ENCODE results near the gene LRP1.
A peak's percentile ranks its signal among the peaks of the same experiment; 100 is the strongest.

The LRP1 gene

DNA sequence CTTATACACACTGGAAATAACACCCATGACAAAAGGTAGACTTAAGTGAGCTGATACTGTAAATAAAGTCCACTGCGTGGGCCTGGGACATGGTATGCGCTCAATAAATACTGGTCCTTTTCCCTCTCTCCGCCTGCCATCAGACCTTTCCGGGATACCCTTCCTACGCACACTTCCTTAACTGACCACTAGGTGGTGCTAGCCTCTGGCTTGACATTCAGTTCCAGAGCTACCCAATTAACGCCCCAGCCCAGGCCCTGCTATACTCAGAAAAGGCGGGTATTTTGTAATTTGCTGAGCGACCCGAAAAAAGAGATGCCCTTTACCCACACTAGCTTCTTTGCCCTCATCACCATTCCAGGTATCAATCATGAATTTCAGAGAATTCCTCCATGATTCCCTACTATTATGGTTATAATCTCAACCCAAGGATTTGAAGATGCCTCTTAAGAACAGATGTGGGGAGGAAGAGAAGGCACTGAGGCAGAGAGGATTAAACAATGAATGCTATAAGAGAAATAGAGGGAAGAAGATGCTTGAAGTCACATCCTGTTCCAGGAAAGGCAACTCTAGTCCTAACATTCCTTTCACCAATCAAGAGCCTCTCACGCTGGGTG lies 3.9 kb upstream of the LRP1 start:
- TF ChIP-seq, protein P1, sequence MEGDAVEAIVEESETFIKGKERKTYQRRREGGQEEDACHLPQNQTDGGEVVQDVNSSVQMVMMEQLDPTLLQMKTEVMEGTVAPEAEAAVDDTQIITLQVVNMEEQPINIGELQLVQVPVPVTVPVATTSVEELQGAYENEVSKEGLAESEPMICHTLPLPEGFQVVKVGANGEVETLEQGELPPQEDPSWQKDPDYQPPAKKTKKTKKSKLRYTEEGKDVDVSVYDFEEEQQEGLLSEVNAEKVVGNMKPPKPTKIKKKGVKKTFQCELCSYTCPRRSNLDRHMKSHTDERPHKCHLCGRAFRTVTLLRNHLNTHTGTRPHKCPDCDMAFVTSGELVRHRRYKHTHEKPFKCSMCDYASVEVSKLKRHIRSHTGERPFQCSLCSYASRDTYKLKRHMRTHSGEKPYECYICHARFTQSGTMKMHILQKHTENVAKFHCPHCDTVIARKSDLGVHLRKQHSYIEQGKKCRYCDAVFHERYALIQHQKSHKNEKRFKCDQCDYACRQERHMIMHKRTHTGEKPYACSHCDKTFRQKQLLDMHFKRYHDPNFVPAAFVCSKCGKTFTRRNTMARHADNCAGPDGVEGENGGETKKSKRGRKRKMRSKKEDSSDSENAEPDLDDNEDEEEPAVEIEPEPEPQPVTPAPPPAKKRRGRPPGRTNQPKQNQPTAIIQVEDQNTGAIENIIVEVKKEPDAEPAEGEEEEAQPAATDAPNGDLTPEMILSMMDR (conservative IDR thresholded peaks at IDR 0.05): peak; percentile 98
- TF ChIP-seq ZFX (IDR thresholded peaks at IDR 0.05): no peak
- no peak overlapping the region for H3K27ac ChIP-seq

- TF ChIP-seq, protein P1 (conservative IDR thresholded peaks at IDR 0.05): no peak
- no peak for TF ChIP-seq ZFX (IDR thresholded peaks at IDR 0.05)
- no peak overlapping the region for H3K27ac ChIP-seq
These were observed 2.2 kb upstream of the LRP1 start for GRCh38 chr12:57126061-57126460.

- H3K27ac ChIP-seq: no peak overlapping the region
- TF ChIP-seq, protein P1 (conservative IDR thresholded peaks at IDR 0.05): no peak
- no peak for TF ChIP-seq ZFX (IDR thresholded peaks at IDR 0.05)
These were observed 1.7 kb upstream of the LRP1 start for GRCh38 chr12:57126561-57126960.

- peak overlapping the region; percentile 74 for H3K27ac ChIP-seq
- TF ChIP-seq ZFX (IDR thresholded peaks at IDR 0.05): no peak
- TF ChIP-seq, protein P1 (conservative IDR thresholded peaks at IDR 0.05): no peak; the same call in 1 of the 2 replicates
These were observed 1.1 kb upstream of the LRP1 start for GRCh38 chr12:57127101-57127725.

DNA sequence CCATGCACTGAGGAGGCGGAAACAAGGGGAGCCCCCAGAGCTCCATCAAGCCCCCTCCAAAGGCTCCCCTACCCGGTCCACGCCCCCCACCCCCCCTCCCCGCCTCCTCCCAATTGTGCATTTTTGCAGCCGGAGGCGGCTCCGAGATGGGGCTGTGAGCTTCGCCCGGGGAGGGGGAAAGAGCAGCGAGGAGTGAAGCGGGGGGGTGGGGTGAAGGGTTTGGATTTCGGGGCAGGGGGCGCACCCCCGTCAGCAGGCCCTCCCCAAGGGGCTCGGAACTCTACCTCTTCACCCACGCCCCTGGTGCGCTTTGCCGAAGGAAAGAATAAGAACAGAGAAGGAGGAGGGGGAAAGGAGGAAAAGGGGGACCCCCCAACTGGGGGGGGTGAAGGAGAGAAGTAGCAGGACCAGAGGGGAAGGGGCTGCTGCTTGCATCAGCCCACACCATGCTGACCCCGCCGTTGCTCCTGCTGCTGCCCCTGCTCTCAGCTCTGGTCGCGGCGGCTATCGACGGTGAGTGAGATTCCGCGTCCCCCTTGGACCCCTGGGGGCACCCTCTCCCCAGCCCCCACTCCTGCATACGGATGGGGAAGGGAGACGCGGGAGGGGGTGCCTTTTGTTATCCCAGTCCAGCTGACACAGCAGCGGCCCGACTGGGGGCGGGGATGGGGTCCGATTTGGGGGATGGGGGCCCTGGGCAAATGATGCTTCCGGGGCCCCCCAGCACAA lies 400 bp downstream of the LRP1 start:
- peak overlapping the region; percentile 74 for H3K27ac ChIP-seq
- TF ChIP-seq ZFX (IDR thresholded peaks at IDR 0.05): no peak
- TF ChIP-seq, protein P1 (conservative IDR thresholded peaks at IDR 0.05): no peak

DNA sequence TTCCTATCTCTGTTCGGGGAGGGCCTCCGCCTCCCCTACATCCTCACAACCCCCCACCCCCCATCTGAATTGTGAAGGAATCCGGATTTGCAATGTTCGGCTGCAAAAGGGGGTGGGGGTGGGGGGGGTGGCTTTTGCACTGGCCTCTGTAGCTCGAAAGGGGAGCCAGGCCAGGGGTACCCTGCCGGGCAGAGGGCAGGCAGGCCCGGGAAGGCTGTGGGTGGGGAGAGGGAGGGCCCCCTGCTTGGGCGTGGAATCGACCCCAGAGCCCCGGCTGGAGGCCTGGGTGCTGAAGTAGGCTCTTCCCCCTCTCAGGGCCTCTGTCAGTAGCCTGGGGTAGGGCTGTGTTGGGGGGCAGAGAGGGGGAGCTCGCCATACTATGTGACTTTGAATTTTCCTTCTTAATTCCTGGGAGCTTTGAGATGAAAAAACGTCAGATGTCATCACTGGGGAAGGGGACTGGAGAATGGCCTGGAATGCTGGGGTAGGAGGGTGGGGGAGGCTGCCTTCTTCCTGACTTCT lies 1.1 kb downstream of the LRP1 start:
- no peak for TF ChIP-seq ZFX (IDR thresholded peaks at IDR 0.05)
- TF ChIP-seq, protein P1 (conservative IDR thresholded peaks at IDR 0.05): no peak
- H3K27ac ChIP-seq: no peak overlapping the region

- H3K27ac ChIP-seq: no peak overlapping the region
- TF ChIP-seq, protein P1 (conservative IDR thresholded peaks at IDR 0.05): no peak
- TF ChIP-seq ZFX (IDR thresholded peaks at IDR 0.05): no peak
These were observed 1.6 kb downstream of the LRP1 start for GRCh38 chr12:57129889-57130288.
